Measurements from ENCODE around the gene OGT.
"Not testable (repeated sequence)": the region's sequence is repeated elsewhere in the genome, so short reads cannot be mapped to it uniquely, and the experiment has no call there.

OGT gene

DNA sequence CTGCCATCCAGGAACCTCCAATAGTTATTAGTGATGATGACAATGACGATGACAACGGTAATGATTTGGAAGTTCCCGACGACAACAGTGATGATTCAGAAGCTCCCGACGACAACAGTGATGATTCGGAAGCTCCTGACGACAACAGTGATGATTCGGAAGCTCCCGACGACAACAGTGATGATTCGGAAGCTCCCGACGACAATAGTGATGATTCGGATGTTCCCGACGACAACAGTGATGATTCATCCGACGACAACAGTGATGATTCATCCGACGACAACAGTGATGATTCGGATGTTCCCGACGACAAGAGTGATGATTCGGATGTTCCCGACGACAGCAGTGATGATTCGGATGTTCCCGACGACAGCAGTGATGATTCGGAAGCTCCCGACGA is 70.7 kb downstream of the OGT start:
- DNase-seq (ENCODE audit: low spot score): no peak
- TF ChIP-seq, protein P1, sequence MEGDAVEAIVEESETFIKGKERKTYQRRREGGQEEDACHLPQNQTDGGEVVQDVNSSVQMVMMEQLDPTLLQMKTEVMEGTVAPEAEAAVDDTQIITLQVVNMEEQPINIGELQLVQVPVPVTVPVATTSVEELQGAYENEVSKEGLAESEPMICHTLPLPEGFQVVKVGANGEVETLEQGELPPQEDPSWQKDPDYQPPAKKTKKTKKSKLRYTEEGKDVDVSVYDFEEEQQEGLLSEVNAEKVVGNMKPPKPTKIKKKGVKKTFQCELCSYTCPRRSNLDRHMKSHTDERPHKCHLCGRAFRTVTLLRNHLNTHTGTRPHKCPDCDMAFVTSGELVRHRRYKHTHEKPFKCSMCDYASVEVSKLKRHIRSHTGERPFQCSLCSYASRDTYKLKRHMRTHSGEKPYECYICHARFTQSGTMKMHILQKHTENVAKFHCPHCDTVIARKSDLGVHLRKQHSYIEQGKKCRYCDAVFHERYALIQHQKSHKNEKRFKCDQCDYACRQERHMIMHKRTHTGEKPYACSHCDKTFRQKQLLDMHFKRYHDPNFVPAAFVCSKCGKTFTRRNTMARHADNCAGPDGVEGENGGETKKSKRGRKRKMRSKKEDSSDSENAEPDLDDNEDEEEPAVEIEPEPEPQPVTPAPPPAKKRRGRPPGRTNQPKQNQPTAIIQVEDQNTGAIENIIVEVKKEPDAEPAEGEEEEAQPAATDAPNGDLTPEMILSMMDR (IDR thresholded peaks at IDR 0.05; ENCODE audit: extremely low read depth, missing control alignments): no peak

DNA sequence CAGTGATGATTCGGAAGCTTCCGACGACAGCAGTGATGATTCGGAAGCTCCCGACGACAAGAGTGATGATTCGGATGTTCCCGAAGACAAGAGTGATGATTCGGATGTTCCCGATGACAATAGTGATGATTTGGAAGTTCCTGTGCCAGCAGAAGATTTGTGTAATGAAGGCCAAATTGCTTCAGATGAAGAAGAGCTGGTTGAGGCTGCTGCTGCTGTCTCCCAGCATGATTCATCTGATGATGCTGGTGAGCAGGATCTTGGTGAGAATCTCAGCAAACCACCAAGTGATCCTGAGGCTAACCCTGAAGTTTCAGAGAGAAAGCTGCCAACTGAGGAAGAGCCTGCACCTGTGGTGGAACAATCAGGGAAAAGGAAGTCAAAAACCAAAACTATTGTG is 71.2 kb downstream of the OGT start:
- no peak for DNase-seq (ENCODE audit: low spot score)
- TF ChIP-seq, protein P1 (IDR thresholded peaks at IDR 0.05; ENCODE audit: extremely low read depth, missing control alignments): no peak

DNA sequence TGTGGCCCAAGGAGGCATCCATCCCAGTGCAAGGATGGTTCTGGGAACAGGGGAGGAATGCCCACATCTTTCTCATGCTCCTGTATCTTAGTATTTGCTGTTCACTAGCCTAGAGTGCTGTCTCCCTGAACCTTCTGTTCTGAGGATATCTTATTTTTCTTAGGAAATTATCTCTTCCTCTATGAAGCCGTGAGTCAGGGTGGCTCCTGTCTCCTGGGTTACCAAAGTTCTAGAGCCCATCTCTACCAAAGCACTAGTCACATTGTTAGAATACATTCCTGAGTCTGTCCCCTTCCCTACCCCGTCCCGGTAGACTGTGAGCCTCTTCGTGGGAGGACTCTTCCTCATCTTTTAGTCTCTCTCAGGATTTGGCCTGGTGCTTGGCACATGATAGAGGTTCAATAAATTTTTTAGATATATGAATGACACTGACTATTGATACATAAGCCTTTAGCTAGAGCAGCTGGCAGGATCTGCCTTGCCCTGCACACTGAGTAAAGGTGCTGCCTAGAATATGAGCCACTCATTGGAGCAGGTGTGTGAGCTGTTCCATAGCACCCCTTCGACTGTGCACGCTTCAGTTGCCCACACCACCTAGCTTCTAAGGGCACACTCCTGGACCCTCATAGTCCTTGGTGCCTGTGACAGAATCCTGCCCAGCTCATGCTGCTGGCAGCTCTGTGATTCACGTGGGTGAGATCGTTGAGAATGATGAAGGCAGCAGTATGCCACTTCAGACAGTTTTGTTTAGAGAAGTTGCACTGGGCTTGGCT is 72.1 kb downstream of the OGT start:
- no peak for DNase-seq (ENCODE audit: low spot score)
- TF ChIP-seq, protein P1 (IDR thresholded peaks at IDR 0.05; ENCODE audit: extremely low read depth, missing control alignments): no peak

DNA sequence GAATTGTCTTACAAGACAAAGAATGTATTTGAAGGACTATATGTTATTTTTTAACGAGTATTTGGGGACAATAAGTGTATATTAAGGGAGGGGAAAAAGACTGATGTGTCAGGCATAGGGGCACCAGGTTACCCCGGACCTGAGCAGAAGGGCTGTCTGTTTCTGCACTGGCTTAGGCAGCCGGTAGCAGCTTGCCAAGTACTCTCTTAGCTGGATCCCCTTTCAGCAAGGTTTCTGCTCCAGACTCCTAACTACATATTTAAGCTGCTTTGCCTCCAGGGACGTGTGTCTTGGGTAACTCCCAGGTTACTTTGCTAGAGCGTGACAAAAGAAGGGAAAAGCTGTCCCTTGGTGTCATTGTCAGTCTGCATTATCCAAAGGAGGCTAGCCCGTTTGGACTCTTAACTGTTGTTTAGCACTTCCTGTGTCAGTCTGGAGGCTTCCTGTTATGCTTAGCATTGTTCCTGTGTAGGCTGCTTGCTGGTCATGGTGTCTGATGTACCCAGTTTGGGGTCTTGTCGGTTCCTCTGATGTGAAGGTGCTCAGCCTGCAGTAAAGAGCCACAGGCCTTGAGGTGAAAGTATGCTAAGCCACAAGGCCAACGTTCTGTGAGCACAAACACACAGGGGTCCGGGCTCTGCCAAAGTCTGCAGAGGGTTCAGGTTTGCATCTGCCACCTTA is 73.8 kb downstream of the OGT start:
- TF ChIP-seq, protein P1 (IDR thresholded peaks at IDR 0.05; ENCODE audit: extremely low read depth, missing control alignments): no peak
- DNase-seq (ENCODE audit: low spot score): no peak

DNA sequence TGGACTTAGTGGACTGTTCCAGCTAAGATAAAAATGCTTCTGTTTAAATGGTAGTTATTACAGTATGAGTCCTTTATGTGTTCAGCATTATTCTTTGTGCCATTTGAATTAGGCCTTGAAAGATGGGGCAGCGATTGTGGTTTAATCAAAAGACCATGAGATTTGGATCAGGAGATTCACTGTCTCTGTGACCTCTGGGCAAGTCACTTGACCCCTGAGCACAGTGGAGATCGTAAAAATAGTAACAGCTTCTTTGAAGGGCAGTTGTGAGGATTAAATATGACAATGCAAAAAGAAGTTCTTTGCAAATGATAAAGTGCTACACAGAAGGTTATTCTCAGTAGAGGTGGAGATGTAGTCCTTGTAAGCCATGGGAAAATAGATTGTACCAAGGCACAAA is 74.6 kb downstream of the OGT start:
- TF ChIP-seq, protein P1 (IDR thresholded peaks at IDR 0.05; ENCODE audit: extremely low read depth, missing control alignments): no peak
- no peak for DNase-seq (ENCODE audit: low spot score)

DNA sequence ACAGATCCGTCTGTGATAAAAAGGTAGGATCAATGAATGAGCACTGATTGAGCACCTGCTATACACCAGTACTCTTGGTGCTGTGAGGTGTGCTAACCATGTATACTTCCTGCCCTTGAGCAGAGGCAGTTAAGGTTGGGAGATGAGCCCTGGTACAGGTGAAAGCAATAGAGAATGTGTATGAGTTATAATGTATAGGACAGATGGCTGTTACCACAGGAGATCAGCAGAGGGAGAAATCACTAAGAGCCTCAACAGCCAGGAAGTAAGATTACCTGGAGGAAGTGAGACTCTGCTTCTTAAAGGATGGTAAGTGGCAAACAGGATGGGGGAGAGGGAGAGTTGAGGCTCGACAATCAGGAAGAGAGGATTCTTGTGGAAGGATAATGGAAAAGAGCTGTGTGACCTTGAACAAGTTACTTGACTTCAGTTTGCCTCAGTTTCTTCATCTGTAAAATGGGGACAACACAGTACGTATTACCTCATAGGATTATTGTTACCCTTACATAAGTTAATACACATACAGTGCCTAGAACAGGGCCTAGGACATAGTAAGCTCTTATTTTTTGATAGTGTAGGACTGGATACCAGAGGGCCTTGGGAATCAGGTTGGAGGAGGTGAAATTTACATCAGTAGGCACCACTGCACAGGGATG is 76.3 kb downstream of the OGT start:
- TF ChIP-seq, protein P1 (IDR thresholded peaks at IDR 0.05; ENCODE audit: extremely low read depth, missing control alignments): no peak
- DNase-seq (ENCODE audit: low spot score): no peak

DNA sequence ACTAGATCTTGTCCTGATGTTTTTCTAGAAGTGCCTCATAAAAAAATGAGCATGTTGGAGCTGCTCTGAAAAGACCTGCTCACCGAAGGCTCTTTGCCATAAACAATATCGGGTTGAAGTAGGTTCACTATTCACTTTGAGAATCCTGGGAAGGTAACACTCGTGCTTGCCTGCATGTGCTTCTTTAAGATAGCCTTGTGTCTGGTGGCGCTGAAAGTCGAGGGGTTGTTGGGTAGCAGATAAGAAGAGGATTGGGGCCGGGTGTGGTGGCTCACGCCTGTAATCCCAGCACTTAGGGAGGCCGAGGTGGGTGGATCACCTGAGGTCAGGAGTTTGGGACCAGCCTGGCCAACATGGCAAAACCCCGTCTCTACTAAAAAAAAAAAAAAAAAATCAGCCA is 78.8 kb downstream of the OGT start:
- not testable (repeated sequence) for DNase-seq (ENCODE audit: low spot score)

Measured in GM20000 (cell line).